HEK293 (cell line): ENCODE measurements around the gene SRD5A1.

Experiments
- HIC1 ChIP-seq: fragments of 450-650 bp; formaldehyde crosslinking; IDR thresholded peaks from 2 replicates; pipeline ENCODE4 v1.5.1; 2016; ENCODE audit warnings: missing biosample characterization, missing genetic modification characterization
- HOXC10 ChIP-seq: sonication (generic); formaldehyde crosslinking; IDR thresholded peaks from 2 replicates; pipeline ENCODE4 v1.8.1; 2023; ENCODE audit warnings: mild to moderate bottlenecking, missing genetic modification reagents
- KLF1 ChIP-seq: fragments of 450-650 bp; formaldehyde crosslinking; IDR thresholded peaks from 2 replicates; pipeline ENCODE4 v1.5.1; 2016; ENCODE audit warnings: missing biosample characterization, missing genetic modification characterization
- OVOL3 ChIP-seq: fragments of 450-650 bp; formaldehyde crosslinking; IDR thresholded peaks from 2 replicates; pipeline ENCODE4 v1.5.1; 2016; ENCODE audit warnings: missing biosample characterization, missing genetic modification characterization
- PRDM2 ChIP-seq: fragments of 450-650 bp; formaldehyde crosslinking; IDR thresholded peaks from 2 replicates; pipeline ENCODE4 v1.5.1; 2016; ENCODE audit warnings: missing biosample characterization, missing genetic modification characterization, borderline replicate concordance
- YY2 ChIP-seq: fragments of 450-650 bp; formaldehyde crosslinking; IDR thresholded peaks from 2 replicates; pipeline ENCODE4 v1.5.1; 2016; ENCODE audit warnings: missing biosample characterization, missing genetic modification characterization
- ZBTB21 ChIP-seq: fragments of 450-650 bp; formaldehyde crosslinking; IDR thresholded peaks from 2 replicates; pipeline ENCODE4 v1.5.1; 2017; ENCODE audit warnings: missing biosample characterization, missing genetic modification characterization
- ZBTB49 ChIP-seq: fragments of 450-650 bp; formaldehyde crosslinking; IDR thresholded peaks from 2 replicates; pipeline ENCODE4 v1.5.1; 2016; ENCODE audit warnings: missing biosample characterization, missing genetic modification characterization, low read depth
- ZEB2 ChIP-seq: fragments of 450-650 bp; formaldehyde crosslinking; IDR thresholded peaks from 2 replicates; pipeline ENCODE4 v1.5.1; 2016; ENCODE audit warnings: missing biosample characterization, missing genetic modification characterization
- ZFP69B ChIP-seq: fragments of 450-650 bp; formaldehyde crosslinking; IDR thresholded peaks from 2 replicates; pipeline ENCODE4 v1.5.1; 2016; ENCODE audit warnings: missing biosample characterization, missing genetic modification characterization
- ZIC2 ChIP-seq: fragments of 450-650 bp; formaldehyde crosslinking; IDR thresholded peaks from 2 replicates; pipeline ENCODE4 v1.5.1; 2016; ENCODE audit warnings: missing biosample characterization, missing genetic modification characterization
- ZNF10 ChIP-seq: fragments of 450-650 bp; formaldehyde crosslinking; IDR thresholded peaks from 2 replicates; pipeline ENCODE4 v1.5.1; 2017; ENCODE audit warnings: missing biosample characterization, missing genetic modification characterization
- ZNF112 ChIP-seq: fragments of 450-650 bp; formaldehyde crosslinking; IDR thresholded peaks from 2 replicates; pipeline ENCODE4 v1.5.0; 2017; ENCODE audit warnings: missing biosample characterization, missing genetic modification characterization
- ZNF121 ChIP-seq: fragments of 450-650 bp; formaldehyde crosslinking; IDR thresholded peaks from 2 replicates; pipeline ENCODE4 v1.5.1; 2016; ENCODE audit warnings: missing biosample characterization, missing genetic modification characterization
- ZNF335 ChIP-seq: fragments of 450-650 bp; formaldehyde crosslinking; conservative IDR thresholded peaks from 2 replicates; pipeline ENCODE4 v1.5.1; 2016; ENCODE audit warnings: missing biosample characterization, missing genetic modification characterization
- ZNF404 ChIP-seq: fragments of 450-650 bp; formaldehyde crosslinking; IDR thresholded peaks from 2 replicates; pipeline ENCODE4 v1.5.1; 2017; ENCODE audit warnings: missing biosample characterization, missing genetic modification characterization
- ZNF521 ChIP-seq: fragments of 450-650 bp; formaldehyde crosslinking; IDR thresholded peaks from 2 replicates; pipeline ENCODE4 v1.5.1; 2017; ENCODE audit warnings: missing biosample characterization, mild to moderate bottlenecking, missing genetic modification characterization
- ZNF561 ChIP-seq: fragments of 450-650 bp; IDR thresholded peaks from 2 replicates; pipeline ENCODE4 v1.5.1; 2018; ENCODE audit warnings: missing biosample characterization, missing genetic modification characterization, borderline replicate concordance
- ZNF658 ChIP-seq: fragments of 450-650 bp; formaldehyde crosslinking; IDR thresholded peaks from 2 replicates; pipeline ENCODE4; 2016; ENCODE audit warnings: missing biosample characterization, missing genetic modification characterization
- ZNF776 ChIP-seq: fragments of 450-650 bp; formaldehyde crosslinking; IDR thresholded peaks from 2 replicates; pipeline ENCODE4 v1.5.0; 2017; ENCODE audit warnings: missing biosample characterization, missing genetic modification characterization, borderline replicate concordance
- ZNF785 ChIP-seq: fragments of 450-650 bp; formaldehyde crosslinking; IDR thresholded peaks from 2 replicates; pipeline ENCODE4 v1.5.1; 2016; ENCODE audit warnings: missing biosample characterization, missing genetic modification characterization
- ZSCAN5A ChIP-seq: fragments of 450-650 bp; formaldehyde crosslinking; IDR thresholded peaks from 2 replicates; pipeline ENCODE4 v1.5.1; 2016; ENCODE audit warnings: missing biosample characterization, missing genetic modification characterization
- TF ChIP-seq, protein P1 (sequence below): fragments of 450-650 bp; formaldehyde crosslinking; IDR thresholded peaks from 2 replicates; pipeline ENCODE4 v1.5.1; 2016; ENCODE audit warnings: missing biosample characterization, missing genetic modification characterization
- TF ChIP-seq, protein P2 (sequence below): fragments of 450-650 bp; formaldehyde crosslinking; IDR thresholded peaks from 2 replicates; pipeline ENCODE4 v1.5.1; 2016; ENCODE audit warnings: missing biosample characterization, missing genetic modification characterization

Gene SRD5A1

GRCh38 chr5:6633469-6634245 is 417 bp downstream of the SRD5A1 start (continued):
- TF ChIP-seq ZSCAN5A (tag by site-specific recombination) (peak; percentile 58; the same call in 1 of the 2 replicates), ZNF521 (no peak), ZNF112 (tag by site-specific recombination) (no peak), YY2 (tag by site-specific recombination) (0 out of 2 replicates have a peak, but pooled peaks have one; percentile 14), PRDM2 (tag by site-specific recombination) (peak; percentile 72; the same call in 1 of the 2 replicates), ZNF335 (tag by site-specific recombination) (peak; percentile 52), ZNF404 (tag by site-specific recombination) (no peak), ZNF785 (tag by site-specific recombination) (no peak), ZNF776 (tag by site-specific recombination) (no peak), ZFP69B (tag by site-specific recombination) (0 out of 2 replicates have a peak, but pooled peaks have one; percentile 17), HOXC10 (no peak), ZNF10 (tag by site-specific recombination) (no peak), ZIC2 (tag by site-specific recombination) (peak; percentile 48), ZNF658 (tag by site-specific recombination) (no peak), KLF1 (tag by site-specific recombination) (peak; percentile 75; the same call in 1 of the 2 replicates), OVOL3 (no peak), ZEB2 (tag by site-specific recombination) (peak; percentile 22; the same call in 1 of the 2 replicates), HIC1 (tag by site-specific recombination) (no peak), ZBTB49 (tag by site-specific recombination) (no peak), ZBTB21 (tag by site-specific recombination) (no peak), ZNF561 (peak; percentile 77; the same call in 1 of the 2 replicates), ZNF121 (tag by site-specific recombination) (peak; percentile 35; the same call in 1 of the 2 replicates)
- TF ChIP-seq, protein P1, sequence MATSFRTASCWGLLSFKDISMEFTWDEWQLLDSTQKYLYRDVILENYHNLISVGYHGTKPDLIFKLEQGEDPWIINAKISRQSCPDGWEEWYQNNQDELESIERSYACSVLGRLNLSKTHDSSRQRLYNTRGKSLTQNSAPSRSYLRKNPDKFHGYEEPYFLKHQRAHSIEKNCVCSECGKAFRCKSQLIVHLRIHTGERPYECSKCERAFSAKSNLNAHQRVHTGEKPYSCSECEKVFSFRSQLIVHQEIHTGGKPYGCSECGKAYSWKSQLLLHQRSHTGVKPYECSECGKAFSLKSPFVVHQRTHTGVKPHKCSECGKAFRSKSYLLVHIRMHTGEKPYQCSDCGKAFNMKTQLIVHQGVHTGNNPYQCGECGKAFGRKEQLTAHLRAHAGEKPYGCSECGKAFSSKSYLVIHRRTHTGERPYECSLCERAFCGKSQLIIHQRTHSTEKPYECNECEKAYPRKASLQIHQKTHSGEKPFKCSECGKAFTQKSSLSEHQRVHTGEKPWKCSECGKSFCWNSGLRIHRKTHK (tag by site-specific recombination): no peak
- TF ChIP-seq, protein P2, sequence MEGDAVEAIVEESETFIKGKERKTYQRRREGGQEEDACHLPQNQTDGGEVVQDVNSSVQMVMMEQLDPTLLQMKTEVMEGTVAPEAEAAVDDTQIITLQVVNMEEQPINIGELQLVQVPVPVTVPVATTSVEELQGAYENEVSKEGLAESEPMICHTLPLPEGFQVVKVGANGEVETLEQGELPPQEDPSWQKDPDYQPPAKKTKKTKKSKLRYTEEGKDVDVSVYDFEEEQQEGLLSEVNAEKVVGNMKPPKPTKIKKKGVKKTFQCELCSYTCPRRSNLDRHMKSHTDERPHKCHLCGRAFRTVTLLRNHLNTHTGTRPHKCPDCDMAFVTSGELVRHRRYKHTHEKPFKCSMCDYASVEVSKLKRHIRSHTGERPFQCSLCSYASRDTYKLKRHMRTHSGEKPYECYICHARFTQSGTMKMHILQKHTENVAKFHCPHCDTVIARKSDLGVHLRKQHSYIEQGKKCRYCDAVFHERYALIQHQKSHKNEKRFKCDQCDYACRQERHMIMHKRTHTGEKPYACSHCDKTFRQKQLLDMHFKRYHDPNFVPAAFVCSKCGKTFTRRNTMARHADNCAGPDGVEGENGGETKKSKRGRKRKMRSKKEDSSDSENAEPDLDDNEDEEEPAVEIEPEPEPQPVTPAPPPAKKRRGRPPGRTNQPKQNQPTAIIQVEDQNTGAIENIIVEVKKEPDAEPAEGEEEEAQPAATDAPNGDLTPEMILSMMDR (tag by site-specific recombination): peak; percentile 11; the same call in 1 of the 2 replicates
